Amygdala (tissue), 56 donors: ENCODE results near the gene AHRR.
A peak's percentile ranks its signal among the peaks of the same experiment; 100 is the strongest.

Source experiments
- DNase-seq, 56 donors: peaks; one replicate each; lab custom pipeline; 2025; lab: John Stamatoyannopoulos, UW

Gene AHRR

GRCh38 chr5:423626-424261 is 102.2 kb downstream of the AHRR start:
- DNase-seq, result no peak

GRCh38 chr5:424301-425110 is 103.0 kb downstream of the AHRR start:
- DNase-seq, result no peak

GRCh38 chr5:425714-426113 is 104.2 kb downstream of the AHRR start:
- DNase-seq, result peak in 4 of 56 donors; percentile 10 to 41 (median 24)

GRCh38 chr5:426392-426976 is 105.0 kb downstream of the AHRR start:
- no peak for DNase-seq

GRCh38 chr5:427415-428087 is 106.0 kb downstream of the AHRR start:
- DNase-seq, result no peak

GRCh38 chr5:428219-428618 is 106.7 kb downstream of the AHRR start:
- no peak for DNase-seq

- DNase-seq, result no peak
Observed at GRCh38 chr5:428754-429452, 107.4 kb downstream of the AHRR start.

- DNase-seq, result peak in 3 of 56 donors; percentile 24 to 34 (median 33)
Observed at GRCh38 chr5:429453-430188, 108.1 kb downstream of the AHRR start.

- DNase-seq, result no peak
Observed at GRCh38 chr5:430214-430925, 108.9 kb downstream of the AHRR start.

GRCh38 chr5:431001-431710 is 109.6 kb downstream of the AHRR start:
- DNase-seq, result no peak

- no peak for DNase-seq
Observed at GRCh38 chr5:431711-432050, 110.2 kb downstream of the AHRR start.

GRCh38 chr5:432201-432927 is 110.8 kb downstream of the AHRR start:
- no peak for DNase-seq

- DNase-seq, result no peak
Observed at GRCh38 chr5:432928-433791, 111.6 kb downstream of the AHRR start.

GRCh38 chr5:433836-434235 is 112.3 kb downstream of the AHRR start:
- DNase-seq, result no peak

GRCh38 chr5:434443-435146 is 113.1 kb downstream of the AHRR start:
- DNase-seq, result no peak

GRCh38 chr5:435156-435790 is 113.8 kb downstream of the AHRR start:
- DNase-seq, result no peak
